GM18873 (cell line): Measurements from ENCODE around the gene PDLIM7.

Experiments used
- ATAC-seq: cut with Tn5 transposase; IDR thresholded peaks from one replicate; pipeline ENCODE4 v1.9.1; 2021; ENCODE audit warnings: mild to moderate bottlenecking, moderate library complexity, moderate number of reproducible peaks; ENCODE audit not compliant: unreplicated experiment, low FRiP score

The PDLIM7 gene

GRCh38 chr5:177526191-177526590 lies 28.8 kb upstream of the PDLIM7 start:
- no peak for ATAC-seq

GRCh38 chr5:177524941-177525655 lies 27.7 kb upstream of the PDLIM7 start:
- no peak for ATAC-seq

GRCh38 chr5:177524539-177524900 lies 27.1 kb upstream of the PDLIM7 start:
- ATAC-seq, result no peak

- no peak for ATAC-seq
Measured at GRCh38 chr5:177523711-177524538, 26.5 kb upstream of the PDLIM7 start.

GRCh38 chr5:177520916-177521513 lies 23.6 kb upstream of the PDLIM7 start:
- no peak for ATAC-seq

GRCh38 chr5:177520271-177520670 lies 22.9 kb upstream of the PDLIM7 start:
- ATAC-seq, result no peak

- no peak for ATAC-seq
Measured at GRCh38 chr5:177519463-177520235, 22.2 kb upstream of the PDLIM7 start.

GRCh38 chr5:177516601-177517568 lies 19.5 kb upstream of the PDLIM7 start, which contains the start of gene DDX41:
TSS of gene DDX41 (minus strand) at chr5:177516961. CDS start at chr5:177516945, 16 bp downstream.
- ATAC-seq, result peak; percentile 73

GRCh38 chr5:177515580-177515979 lies 18.2 kb upstream of the PDLIM7 start:
- no peak for ATAC-seq

- no peak for ATAC-seq
Measured at GRCh38 chr5:177514541-177514940, 17.1 kb upstream of the PDLIM7 start.

- no peak for ATAC-seq
Measured at GRCh38 chr5:177513500-177513899, 16.1 kb upstream of the PDLIM7 start.

- ATAC-seq, result no peak
Measured at GRCh38 chr5:177512736-177513380, 15.5 kb upstream of the PDLIM7 start.

- no peak for ATAC-seq
Measured at GRCh38 chr5:177511796-177512675, 14.6 kb upstream of the PDLIM7 start.

- no peak for ATAC-seq
Measured at GRCh38 chr5:177511181-177511580, 13.8 kb upstream of the PDLIM7 start.

GRCh38 chr5:177510567-177511053 lies 13.2 kb upstream of the PDLIM7 start:
- peak; percentile 34 for ATAC-seq

GRCh38 chr5:177509991-177510566 lies 12.7 kb upstream of the PDLIM7 start:
- ATAC-seq, result peak; percentile 18

GRCh38 chr5:177509381-177509951 lies 12.1 kb upstream of the PDLIM7 start, which contains the start of gene DOK3:
TSS of gene DOK3 (minus strand) at chr5:177509826. CDS start at chr5:177509540, 286 bp downstream.
- no peak for ATAC-seq
